GM12878 (cell line): ENCODE data around the gene GRK2.

Source experiments
- BRCA1 ChIP-seq: IDR thresholded peaks from 2 replicates; pipeline ENCODE4 v1.6.1; 2011; ENCODE audit warnings: low read depth, low read length, improper control_type of control experiment
- CHD2 ChIP-seq: IDR thresholded peaks from 2 replicates; pipeline ENCODE4 v1.6.1; 2011; ENCODE audit warnings: low read depth, low read length, improper control_type of control experiment, borderline replicate concordance
- FOS ChIP-seq: IDR thresholded peaks from 3 replicates; pipeline ENCODE4 v1.6.1; 2011; ENCODE audit warnings: borderline replicate concordance; ENCODE audit not compliant: insufficient read length; ENCODE audit errors: extremely low read depth
- FOXK2 ChIP-seq: fragments of 450-650 bp; IDR thresholded peaks from 2 replicates; pipeline ENCODE4 v1.6.1; 2017; ENCODE audit warnings: mild to moderate bottlenecking, moderate library complexity
- GATAD2B ChIP-seq: fragments of 450-650 bp; conservative IDR thresholded peaks from 2 replicates; pipeline ENCODE4 v1.6.1; 2017; ENCODE audit warnings: low read depth, mild to moderate bottlenecking, moderate library complexity
- TF ChIP-seq, protein P1 (sequence below), 3 experiments: IDR thresholded peaks in 2 of 3; conservative IDR thresholded peaks in 1 of 3; 2 replicates each; pipeline ENCODE4 v1.5.1; 2011; ENCODE audit warnings: low read depth in 3 of 3, low read length in 3 of 3, mild to moderate bottlenecking in 3 of 3, control low read depth in 2 of 3, moderate library complexity in 2 of 3, inconsistent platforms in 1 of 3, mixed read lengths in 1 of 3; ENCODE audit not compliant: control insufficient read depth in 2 of 3, insufficient read depth in 1 of 3; ENCODE audit errors: extremely low read depth in 1 of 3
- TF ChIP-seq, protein P2 (sequence below): IDR thresholded peaks from 2 replicates; pipeline ENCODE4 v1.6.1; 2012; ENCODE audit warnings: low read depth, low read length, improper control_type of control experiment

DNA sequence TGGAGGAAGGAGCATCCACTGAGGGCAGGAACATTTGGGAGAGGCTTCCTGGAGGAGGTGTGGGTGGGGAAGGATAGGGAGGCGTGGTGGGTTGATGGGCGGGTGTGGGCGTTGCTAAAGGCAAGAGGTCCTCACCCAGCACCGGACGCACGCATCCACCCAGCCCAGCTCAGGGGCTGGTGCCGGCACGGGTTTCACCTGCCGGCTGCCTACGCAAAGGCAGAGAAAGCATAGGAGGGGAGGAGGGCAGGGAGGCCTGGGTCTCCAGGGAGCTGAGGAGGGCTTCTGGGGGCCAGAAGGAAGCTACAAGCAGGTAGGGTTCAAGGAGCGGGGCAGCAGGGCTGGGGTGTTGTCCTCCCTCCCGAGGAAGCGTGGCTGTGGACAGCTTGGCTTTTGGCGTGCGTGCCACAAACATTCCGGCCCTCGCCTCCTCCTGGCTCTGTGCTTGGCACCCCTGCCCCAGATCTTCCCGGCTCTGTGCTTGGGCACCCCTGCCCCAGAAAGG is 44.8 kb downstream of the GRK2 start:
- no peak for TF ChIP-seq GATAD2B
- TF ChIP-seq, protein P1, sequence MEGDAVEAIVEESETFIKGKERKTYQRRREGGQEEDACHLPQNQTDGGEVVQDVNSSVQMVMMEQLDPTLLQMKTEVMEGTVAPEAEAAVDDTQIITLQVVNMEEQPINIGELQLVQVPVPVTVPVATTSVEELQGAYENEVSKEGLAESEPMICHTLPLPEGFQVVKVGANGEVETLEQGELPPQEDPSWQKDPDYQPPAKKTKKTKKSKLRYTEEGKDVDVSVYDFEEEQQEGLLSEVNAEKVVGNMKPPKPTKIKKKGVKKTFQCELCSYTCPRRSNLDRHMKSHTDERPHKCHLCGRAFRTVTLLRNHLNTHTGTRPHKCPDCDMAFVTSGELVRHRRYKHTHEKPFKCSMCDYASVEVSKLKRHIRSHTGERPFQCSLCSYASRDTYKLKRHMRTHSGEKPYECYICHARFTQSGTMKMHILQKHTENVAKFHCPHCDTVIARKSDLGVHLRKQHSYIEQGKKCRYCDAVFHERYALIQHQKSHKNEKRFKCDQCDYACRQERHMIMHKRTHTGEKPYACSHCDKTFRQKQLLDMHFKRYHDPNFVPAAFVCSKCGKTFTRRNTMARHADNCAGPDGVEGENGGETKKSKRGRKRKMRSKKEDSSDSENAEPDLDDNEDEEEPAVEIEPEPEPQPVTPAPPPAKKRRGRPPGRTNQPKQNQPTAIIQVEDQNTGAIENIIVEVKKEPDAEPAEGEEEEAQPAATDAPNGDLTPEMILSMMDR (IDR thresholded peaks at IDR 0.05 in 2 of 3, conservative IDR thresholded peaks at IDR 0.05 in 1 of 3; ENCODE audit: control insufficient read depth in 2 of 3, extremely low read depth in 1 of 3, insufficient read depth in 1 of 3, low read depth in 3 of 3, low read length in 3 of 3): no peak
- TF ChIP-seq CHD2: no peak
- TF ChIP-seq FOS: no peak
- no peak for TF ChIP-seq BRCA1
- TF ChIP-seq, protein P2, sequence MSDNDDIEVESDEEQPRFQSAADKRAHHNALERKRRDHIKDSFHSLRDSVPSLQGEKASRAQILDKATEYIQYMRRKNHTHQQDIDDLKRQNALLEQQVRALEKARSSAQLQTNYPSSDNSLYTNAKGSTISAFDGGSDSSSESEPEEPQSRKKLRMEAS: no peak
- no peak for TF ChIP-seq FOXK2
